Measurements from ENCODE around the gene PCYT2. TPM values are rescaled to one million over a fixed set of nuclear protein-coding genes. Genes with fewer than 3 reads are reported as not detected.

Gene PCYT2
- total RNA-seq, 1 experiment from 2014 or later, result 55.4 TPM

DNA sequence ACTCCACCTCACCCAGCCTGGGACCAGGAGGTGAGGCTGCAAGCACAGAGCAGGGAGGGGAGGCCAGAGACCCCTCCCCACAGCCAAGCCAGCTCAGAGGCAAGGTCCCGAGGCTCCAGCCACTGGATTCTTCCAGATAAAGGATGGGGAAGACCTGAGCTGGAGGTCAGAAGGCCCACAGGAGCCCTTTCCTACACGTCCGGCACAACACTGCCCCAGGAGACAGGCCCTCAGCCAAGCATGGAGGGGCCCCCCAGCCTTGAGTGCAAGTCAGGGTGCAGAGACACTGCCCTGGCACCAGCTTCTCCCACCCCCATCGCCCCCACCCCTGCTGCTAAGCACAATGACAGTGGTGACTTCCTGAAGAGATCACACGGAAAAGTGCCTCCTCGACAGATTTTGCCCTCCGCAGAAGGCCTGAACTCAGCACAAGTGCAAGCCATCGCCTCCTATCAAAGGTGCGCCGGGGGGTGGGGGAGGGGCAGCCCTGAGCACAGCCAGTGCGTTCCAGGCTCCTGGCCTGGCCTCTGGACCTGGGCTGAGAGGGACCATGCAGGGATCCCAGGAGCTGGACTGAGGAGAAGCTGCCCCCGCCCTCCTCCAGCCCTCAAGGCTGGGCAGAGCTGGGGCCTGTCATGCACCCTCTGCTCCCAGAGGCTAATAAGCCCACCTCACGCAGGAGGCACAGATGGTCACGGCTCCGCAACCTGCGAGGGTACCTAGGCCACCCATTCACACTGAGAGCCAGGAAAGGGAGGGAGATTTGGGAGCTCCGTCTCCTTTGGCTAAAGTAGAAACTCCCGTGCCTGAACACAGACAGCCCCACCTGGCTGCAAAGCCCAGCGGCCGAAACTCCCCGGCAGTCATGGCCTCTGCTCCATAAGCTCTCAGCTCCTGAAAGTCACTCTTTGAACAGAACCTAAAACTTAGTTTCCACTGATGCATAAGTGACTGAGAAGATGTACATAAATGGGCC is 13.6 kb upstream of the PCYT2 start:
- no peak for TF ChIP-seq EZH2 (IDR thresholded peaks at IDR 0.05; ENCODE audit: borderline replicate concordance, low read depth, low read length, poor library complexity, severe bottlenecking)
- TF ChIP-seq, protein P1, sequence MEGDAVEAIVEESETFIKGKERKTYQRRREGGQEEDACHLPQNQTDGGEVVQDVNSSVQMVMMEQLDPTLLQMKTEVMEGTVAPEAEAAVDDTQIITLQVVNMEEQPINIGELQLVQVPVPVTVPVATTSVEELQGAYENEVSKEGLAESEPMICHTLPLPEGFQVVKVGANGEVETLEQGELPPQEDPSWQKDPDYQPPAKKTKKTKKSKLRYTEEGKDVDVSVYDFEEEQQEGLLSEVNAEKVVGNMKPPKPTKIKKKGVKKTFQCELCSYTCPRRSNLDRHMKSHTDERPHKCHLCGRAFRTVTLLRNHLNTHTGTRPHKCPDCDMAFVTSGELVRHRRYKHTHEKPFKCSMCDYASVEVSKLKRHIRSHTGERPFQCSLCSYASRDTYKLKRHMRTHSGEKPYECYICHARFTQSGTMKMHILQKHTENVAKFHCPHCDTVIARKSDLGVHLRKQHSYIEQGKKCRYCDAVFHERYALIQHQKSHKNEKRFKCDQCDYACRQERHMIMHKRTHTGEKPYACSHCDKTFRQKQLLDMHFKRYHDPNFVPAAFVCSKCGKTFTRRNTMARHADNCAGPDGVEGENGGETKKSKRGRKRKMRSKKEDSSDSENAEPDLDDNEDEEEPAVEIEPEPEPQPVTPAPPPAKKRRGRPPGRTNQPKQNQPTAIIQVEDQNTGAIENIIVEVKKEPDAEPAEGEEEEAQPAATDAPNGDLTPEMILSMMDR (conservative IDR thresholded peaks at IDR 0.05; ENCODE audit: low read depth, low read length), result no peak
- BruUV-seq (replicated peaks), result no TSS peak
- intact Hi-C loops (cut with micrococcal nuclease; ENCODE audit: unreplicated experiment), result no loop called here
- DNase-seq (ENCODE audit: low spot score), result no peak
- ChIA-PET POLR2A (ENCODE audit: low non-redundant PET) (interaction anchor here (0.6 kb wide), 1 partner anchor 32 kb away, joined by 19 read pairs; no protein-coding TSS in a partner anchor), CTCF (no interaction called here)
- Histone ChIP-seq H3K9me3 (ENCODE audit: low read depth, low read length, poor library complexity, severe bottlenecking) (no peaks in the 10 kb centered on the region), H3K36me3 (ENCODE audit: insufficient read depth, low read length, poor library complexity, severe bottlenecking) (peaks cover 19% of the 10 kb centered on the region), H3K27ac (ENCODE audit: low read depth, low read length, poor library complexity, severe bottlenecking) (peak overlapping the region; percentile 73), H3K4me1 (ENCODE audit: insufficient read depth, low read length, poor library complexity, severe bottlenecking) (peaks cover 38% of the 10 kb centered on the region), H3K4me3 (ENCODE audit: low read depth, low read length, poor library complexity, severe bottlenecking) (no peak overlapping the region), H3K27me3 (replicated peaks; ENCODE audit: insufficient read depth, low read depth, low read length, poor library complexity) (no peaks in the 10 kb centered on the region)

DNA sequence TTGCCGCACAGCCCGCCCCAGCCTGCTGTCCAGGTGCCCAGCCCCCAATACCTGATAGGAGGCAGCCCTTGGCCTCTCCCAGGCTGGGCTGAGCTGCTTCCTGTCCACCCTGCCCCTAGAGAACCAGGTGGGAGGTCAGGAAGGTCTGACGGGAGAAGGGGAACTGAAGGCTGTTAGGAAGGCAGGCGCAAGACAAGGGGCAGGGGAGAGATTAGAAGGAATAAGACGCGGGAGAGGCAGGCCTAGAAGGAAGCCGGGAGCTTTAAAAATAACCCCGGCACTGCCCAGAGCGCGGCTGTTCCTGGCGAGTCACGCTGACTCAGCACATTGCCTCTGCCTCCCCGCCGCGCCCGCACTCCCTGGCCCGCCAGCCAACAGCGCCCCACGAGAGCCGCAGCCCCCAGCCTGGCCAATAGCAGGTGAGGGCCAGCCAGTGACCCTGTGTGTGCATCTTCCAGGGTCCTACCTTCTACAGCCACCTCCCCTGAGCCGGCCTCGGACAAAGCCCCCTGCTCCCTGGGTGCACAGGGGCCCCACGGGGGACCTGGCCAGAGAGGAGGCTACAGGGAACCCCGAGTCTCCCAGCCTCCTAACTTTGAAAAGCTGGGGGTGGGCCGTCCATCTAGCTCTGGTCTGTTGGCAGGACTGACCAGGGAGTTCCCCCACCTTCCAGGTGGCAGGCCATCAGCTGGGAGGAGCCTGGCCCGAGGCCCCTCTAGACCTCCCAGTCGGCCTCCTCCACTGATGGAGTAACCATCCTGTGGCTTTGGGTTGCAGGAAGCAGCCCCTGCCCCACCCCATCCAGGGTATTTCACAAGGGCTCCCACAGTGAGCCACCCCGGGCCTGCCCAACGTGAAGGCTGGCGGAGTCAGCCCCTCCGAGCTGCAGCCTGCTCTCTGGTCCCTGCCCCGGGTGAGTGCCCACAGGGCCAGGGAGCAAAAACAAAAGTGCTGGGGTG is 12.4 kb upstream of the PCYT2 start:
- H3K27ac ChIP-seq (ENCODE audit: low read depth, low read length, poor library complexity, severe bottlenecking), result peak overlapping the region; percentile 73
- H3K9me3 ChIP-seq (ENCODE audit: low read depth, low read length, poor library complexity, severe bottlenecking), result no peaks in the 10 kb centered on the region
- intact Hi-C loops (cut with micrococcal nuclease; ENCODE audit: unreplicated experiment), result no loop called here
- ChIA-PET POLR2A (ENCODE audit: low non-redundant PET) (interaction anchor here (0.6 kb wide), 1 partner anchor 196 kb away, joined by 4 read pairs; no protein-coding TSS in a partner anchor), CTCF (no interaction called here)
- no peak for TF ChIP-seq EZH2 (IDR thresholded peaks at IDR 0.05; ENCODE audit: borderline replicate concordance, low read depth, low read length, poor library complexity, severe bottlenecking)
- TF ChIP-seq, protein P1 (conservative IDR thresholded peaks at IDR 0.05; ENCODE audit: low read depth, low read length), result no peak
- peak; percentile 62 for DNase-seq (ENCODE audit: low spot score)
- peaks cover 19% of the 10 kb centered on the region for H3K36me3 ChIP-seq (ENCODE audit: insufficient read depth, low read length, poor library complexity, severe bottlenecking)
- BruUV-seq (replicated peaks), result no TSS peak
- no peaks in the 10 kb centered on the region for H3K27me3 ChIP-seq (replicated peaks; ENCODE audit: insufficient read depth, low read depth, low read length, poor library complexity)
- peak overlapping the region; percentile 10 for H3K4me3 ChIP-seq (ENCODE audit: low read depth, low read length, poor library complexity, severe bottlenecking)
- peaks cover 27% of the 10 kb centered on the region for H3K4me1 ChIP-seq (ENCODE audit: insufficient read depth, low read length, poor library complexity, severe bottlenecking)

GRCh38 chr17:81922566-81923301 is 11.5 kb upstream of the PCYT2 start:
- ChIA-PET CTCF (no interaction called here), POLR2A (ENCODE audit: low non-redundant PET) (no interaction called here)
- no TSS peak for BruUV-seq (replicated peaks)
- peaks cover 19% of the 10 kb centered on the region for H3K36me3 ChIP-seq (ENCODE audit: insufficient read depth, low read length, poor library complexity, severe bottlenecking)
- intact Hi-C loops (cut with micrococcal nuclease; ENCODE audit: unreplicated experiment), result no loop called here
- H3K4me1 ChIP-seq (ENCODE audit: insufficient read depth, low read length, poor library complexity, severe bottlenecking), result peaks cover 26% of the 10 kb centered on the region
- H3K27me3 ChIP-seq (replicated peaks; ENCODE audit: insufficient read depth, low read depth, low read length, poor library complexity), result no peaks in the 10 kb centered on the region
- peak overlapping the region; percentile 73 for H3K27ac ChIP-seq (ENCODE audit: low read depth, low read length, poor library complexity, severe bottlenecking)
- TF ChIP-seq, protein P1 (conservative IDR thresholded peaks at IDR 0.05; ENCODE audit: low read depth, low read length), result no peak
- TF ChIP-seq EZH2 (IDR thresholded peaks at IDR 0.05; ENCODE audit: borderline replicate concordance, low read depth, low read length, poor library complexity, severe bottlenecking), result no peak
- no peak for DNase-seq (ENCODE audit: low spot score)
- H3K9me3 ChIP-seq (ENCODE audit: low read depth, low read length, poor library complexity, severe bottlenecking), result no peaks in the 10 kb centered on the region
- H3K4me3 ChIP-seq (ENCODE audit: low read depth, low read length, poor library complexity, severe bottlenecking), result no peak overlapping the region
